T follicular helper cell (primary cell): ENCODE results near the gene PPRC1.
A peak's percentile ranks its signal among the peaks of the same experiment; 100 is the strongest.

Experiments
- DNase-seq: peaks from one replicate; pipeline ENCODE4 v3.0.0-alpha.2; 2020; ENCODE audit warnings: low read depth
- total RNA-seq, 2 experiments: gene quantifications; one replicate each; lab custom pipeline; 2026; lab: John Stamatoyannopoulos, UW

Gene PPRC1, protein sequence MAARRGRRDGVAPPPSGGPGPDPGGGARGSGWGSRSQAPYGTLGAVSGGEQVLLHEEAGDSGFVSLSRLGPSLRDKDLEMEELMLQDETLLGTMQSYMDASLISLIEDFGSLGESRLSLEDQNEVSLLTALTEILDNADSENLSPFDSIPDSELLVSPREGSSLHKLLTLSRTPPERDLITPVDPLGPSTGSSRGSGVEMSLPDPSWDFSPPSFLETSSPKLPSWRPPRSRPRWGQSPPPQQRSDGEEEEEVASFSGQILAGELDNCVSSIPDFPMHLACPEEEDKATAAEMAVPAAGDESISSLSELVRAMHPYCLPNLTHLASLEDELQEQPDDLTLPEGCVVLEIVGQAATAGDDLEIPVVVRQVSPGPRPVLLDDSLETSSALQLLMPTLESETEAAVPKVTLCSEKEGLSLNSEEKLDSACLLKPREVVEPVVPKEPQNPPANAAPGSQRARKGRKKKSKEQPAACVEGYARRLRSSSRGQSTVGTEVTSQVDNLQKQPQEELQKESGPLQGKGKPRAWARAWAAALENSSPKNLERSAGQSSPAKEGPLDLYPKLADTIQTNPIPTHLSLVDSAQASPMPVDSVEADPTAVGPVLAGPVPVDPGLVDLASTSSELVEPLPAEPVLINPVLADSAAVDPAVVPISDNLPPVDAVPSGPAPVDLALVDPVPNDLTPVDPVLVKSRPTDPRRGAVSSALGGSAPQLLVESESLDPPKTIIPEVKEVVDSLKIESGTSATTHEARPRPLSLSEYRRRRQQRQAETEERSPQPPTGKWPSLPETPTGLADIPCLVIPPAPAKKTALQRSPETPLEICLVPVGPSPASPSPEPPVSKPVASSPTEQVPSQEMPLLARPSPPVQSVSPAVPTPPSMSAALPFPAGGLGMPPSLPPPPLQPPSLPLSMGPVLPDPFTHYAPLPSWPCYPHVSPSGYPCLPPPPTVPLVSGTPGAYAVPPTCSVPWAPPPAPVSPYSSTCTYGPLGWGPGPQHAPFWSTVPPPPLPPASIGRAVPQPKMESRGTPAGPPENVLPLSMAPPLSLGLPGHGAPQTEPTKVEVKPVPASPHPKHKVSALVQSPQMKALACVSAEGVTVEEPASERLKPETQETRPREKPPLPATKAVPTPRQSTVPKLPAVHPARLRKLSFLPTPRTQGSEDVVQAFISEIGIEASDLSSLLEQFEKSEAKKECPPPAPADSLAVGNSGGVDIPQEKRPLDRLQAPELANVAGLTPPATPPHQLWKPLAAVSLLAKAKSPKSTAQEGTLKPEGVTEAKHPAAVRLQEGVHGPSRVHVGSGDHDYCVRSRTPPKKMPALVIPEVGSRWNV (N-terminal part only)
- 81.8 to 188 reads per million in 2 experiments for total RNA-seq

DNA sequence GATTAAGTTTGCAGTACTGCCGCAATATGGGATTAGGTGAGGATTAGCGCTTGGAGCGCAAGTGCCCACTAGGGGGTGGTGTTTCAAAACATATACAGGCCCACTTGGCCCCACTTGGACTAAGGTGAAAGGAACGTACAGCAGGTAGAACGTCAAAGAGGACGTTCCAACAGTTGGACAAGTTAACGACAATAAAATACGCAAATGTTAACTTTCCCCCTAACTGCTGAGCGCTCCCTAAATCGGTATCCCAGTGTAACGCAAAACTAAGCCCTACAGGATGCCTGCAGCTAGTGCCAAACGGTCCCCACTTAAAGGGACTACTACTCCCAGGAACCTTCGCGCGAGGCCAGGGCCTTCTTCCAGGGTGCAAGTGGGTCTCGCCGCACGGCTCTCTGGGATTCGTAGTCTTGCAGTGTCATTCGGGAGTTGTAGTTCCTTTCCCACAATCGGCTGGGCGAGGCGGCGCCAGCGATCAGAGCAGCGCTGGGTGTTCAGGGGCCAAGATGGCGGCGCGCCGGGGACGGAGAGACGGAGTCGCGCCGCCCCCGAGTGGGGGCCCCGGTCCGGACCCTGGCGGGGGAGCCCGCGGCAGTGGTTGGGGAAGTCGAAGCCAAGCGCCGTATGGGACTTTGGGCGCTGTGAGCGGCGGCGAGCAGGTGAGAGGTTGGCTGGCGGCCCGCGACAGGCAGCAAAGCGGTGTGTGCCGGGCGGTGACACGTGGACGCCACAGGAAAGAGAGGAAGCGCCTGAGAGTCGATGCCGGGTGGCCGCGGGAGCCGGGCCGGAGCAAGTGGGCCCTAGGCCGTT lies at the start of gene PPRC1:
Gene PPRC1 (plus strand): TSS at position 478 of the 810 bp plus-strand sequence. CDS start 29 bp downstream, at position 507.
- DNase-seq: peak; percentile 97

DNA sequence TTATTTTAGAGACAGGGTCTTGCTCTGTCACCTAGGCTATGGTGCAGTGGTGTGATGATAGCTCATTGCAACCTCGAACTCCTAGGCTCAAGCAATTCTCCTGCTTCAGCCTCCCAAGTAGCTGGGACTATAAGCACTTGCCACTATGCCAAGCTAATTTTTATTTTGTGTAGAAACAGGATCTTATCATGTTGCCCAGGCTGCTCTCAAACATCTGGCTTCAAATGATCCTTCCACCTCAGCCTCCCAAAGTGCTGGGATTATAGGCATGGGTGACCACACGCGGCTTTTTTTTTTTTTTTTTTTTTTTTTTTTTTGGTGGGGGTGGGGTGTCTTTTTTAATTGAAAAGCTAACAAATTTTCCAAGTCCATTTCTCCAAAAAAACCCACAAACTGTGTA lies 49.3 kb upstream of the PPRC1 start:
- no peak for DNase-seq

- no peak for DNase-seq
These were observed 47.5 kb upstream of the PPRC1 start for GRCh38 chr10:102085336-102085735.

- DNase-seq: no peak
These were observed 46.6 kb upstream of the PPRC1 start for GRCh38 chr10:102086196-102086595.

DNA sequence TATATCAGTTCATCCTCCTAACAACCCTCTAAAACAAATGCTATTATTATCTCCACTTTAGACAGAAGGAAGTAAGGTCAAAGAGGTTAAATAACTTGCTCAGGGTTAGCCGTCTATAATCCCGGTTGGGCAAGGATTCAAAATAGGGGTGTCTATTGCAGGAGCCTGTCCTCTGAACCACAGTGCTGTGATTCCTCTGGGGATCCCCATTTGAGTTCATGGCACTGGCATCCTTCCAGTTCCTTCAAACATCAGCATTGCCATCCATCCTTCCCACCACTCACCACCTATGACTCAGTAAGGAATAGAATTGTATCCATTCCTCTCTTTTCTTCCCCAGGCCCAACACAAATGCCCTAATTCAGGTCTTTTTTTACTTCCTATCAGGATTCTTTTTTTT lies 42.1 kb upstream of the PPRC1 start:
- DNase-seq: no peak

DNA sequence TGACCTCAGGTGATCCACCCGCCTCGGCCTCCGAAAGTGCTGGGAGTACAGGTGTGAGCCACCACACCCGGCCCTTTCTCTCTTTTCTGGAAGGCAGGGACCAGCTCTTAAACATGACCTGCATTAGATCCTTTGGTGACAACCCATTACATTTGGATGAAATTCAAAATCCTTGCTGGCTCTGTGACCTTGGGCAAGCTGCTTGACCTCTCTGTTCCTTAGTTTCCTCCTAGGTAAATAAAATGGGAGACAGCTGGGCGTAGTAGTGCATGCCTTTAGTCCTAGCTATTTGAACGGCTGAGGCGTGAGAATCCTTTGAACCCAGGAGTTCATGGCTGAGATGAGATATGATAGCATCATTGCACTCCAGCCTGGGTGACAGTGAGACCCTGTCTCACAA lies 36.4 kb upstream of the PPRC1 start:
- DNase-seq: no peak

- DNase-seq: no peak
These were observed 31.7 kb upstream of the PPRC1 start for GRCh38 chr10:102101152-102101551.

- no peak for DNase-seq
These were observed 30.4 kb upstream of the PPRC1 start for GRCh38 chr10:102102421-102102820.

- DNase-seq: no peak
These were observed 25.8 kb upstream of the PPRC1 start for GRCh38 chr10:102106998-102107397.

DNA sequence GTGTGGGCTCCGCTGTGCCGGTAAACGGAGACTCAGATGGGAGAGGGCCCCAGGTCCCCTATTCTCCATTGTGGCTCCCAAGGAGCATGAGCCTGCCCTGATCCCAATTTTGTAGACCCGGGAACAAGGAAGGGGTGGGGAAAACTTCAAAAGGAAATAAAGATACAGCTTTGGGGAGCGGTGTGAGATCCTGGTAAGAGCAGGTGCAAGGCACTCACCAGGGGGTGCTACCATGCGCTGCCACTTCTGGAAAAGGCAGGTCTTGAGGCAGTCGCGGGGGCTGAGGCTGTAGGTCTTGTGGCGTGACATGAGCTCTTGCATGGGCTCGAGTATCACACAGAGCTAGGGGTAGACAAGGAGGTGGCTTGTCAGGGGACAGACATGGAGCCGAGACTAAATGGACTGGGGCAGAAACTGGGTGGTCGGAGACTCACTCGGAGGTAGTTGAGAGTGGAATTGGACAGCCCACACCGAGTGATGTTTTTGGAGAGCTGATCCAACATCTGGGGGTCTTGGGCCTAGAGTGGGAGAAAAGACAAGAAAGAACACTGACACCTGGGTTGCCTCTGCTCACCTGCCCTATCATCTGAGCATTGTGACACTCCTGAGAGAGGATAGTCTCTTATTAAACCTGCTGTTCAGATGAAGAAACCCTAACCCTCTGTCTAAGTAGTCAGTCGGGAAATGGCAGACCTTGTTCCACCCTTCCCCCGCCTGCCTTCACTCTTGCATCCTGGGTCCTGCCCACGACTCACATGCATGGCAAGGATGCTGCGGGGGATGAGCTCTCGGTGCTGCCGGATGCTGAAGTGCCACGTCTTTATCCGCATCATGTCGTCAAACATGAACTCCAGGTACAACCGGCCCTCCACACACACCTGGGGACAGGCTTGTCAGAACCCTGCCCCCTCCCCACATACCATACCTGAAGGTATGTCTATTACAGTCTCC lies 23.4 kb upstream of the PPRC1 start:
- DNase-seq: no peak

DNA sequence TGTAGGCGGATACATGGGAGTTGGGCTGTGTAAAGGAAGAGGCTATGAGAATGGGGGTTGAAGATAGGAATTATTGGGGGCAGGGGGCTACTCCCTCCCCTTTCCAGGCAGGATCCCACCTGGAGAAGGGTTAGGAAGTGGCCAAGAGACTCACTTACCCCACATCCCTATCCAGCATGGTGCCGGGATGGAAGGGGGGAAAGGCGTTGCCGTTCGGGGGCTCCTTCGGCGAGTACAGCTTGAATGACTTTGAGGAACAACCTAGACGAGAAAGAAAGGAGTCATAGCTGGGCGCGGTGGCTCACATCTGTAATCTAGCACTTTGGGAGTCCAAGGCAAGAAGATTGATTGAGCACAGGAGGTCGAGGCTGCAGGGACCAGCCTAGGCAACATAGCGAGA lies 21.6 kb upstream of the PPRC1 start:
- no peak for DNase-seq

DNA sequence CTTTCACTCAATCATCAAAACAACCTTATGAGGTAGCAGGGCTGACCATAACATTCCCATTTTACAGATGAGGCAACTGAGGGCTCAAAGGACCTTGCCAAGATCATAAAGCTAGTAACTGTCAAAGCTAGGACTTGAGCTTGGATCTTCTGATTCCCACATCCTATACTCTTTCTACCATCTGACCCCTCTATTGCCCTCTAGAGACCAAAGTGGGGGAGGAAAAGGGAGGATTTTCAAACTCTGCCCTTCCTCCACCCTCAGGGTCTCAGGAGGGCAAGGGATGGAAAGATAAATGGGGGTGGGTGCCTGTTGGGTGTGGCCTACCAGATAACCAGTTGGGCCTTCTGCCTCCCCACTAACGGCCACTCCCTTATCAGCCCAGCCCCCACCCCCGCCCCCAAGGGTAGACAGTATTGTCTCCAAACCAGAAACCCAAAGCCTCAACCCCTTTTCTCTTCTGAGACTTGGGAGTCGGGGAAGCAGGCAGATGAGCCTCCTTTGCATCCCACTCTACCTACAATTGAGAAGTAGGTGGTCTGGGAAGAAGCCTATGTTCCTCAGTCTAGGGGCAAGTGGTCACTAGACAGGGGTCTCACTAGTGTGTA lies 20.5 kb upstream of the PPRC1 start:
- no peak for DNase-seq

DNA sequence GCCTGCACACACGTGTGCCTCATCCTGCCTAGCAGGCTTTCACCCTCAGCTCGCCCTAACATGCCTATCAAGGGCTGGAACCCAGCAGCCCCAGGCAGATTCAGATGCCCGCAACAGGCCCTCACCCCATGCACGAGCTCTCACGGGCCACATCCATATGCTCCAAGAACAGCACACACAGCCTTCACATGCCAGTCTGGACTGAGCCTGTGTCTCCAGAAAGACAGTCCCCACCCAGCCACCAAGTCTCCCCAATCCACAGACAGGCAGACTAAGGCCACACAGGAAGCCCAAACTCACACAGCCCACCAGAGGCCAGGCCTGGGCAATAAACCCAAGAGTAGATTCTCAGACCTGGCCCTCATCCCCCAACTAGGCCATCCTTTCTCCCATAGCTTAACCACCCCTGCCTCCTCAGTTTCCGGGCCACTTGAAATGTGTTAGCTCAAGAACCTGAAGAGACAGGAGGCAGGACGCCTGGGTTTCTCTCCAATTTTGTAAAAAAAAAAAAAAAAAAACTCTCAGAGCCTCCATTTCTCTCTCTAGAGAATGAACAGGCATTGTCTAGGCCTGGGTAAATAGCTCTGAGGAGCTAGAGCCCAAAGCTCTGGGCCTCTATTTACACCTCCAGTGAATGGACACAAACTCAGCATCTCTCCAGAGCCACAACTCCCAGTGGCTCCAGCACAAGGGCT lies 19.4 kb upstream of the PPRC1 start:
- no peak for DNase-seq

GRCh38 chr10:102113956-102114857 lies 18.6 kb upstream of the PPRC1 start:
- no peak for DNase-seq

GRCh38 chr10:102114861-102115618 lies 17.8 kb upstream of the PPRC1 start:
- peak; percentile 80 for DNase-seq

- DNase-seq: no peak
These were observed 17.1 kb upstream of the PPRC1 start for GRCh38 chr10:102115775-102116174.

- DNase-seq: no peak
These were observed 16.2 kb upstream of the PPRC1 start for GRCh38 chr10:102116656-102117055.
